HG03460 (cell line): ENCODE measurements around the gene RIPK4.
"Not testable (repeated sequence)": the region's sequence is repeated elsewhere in the genome, so short reads cannot be mapped to it uniquely, and the experiment has no call there.

Experiments used
- ATAC-seq: cut with Tn5 transposase; IDR thresholded peaks from one replicate; pipeline ENCODE4 v1.9.1; 2021; ENCODE audit not compliant: unreplicated experiment

The RIPK4 gene

DNA sequence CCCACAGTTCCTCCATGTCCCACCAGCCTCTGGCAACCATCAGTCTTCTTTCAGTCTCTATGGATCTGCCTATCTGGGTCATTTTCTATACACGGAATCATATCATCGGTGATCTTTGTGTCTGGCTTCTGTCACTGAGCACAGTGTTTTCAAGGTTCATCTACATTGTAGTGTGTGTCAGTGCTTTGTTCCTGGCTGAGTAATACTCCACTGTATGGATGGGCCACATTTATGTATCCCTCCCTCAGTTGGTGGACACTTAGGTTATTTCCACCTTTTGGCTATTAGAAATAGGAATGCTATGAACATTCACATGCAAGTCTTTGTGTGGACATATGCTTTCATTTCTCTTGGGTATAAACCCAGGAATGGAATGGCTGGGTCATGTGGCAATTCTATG is 46.6 kb downstream of the RIPK4 start:
- no peak for ATAC-seq

GRCh38 chr21:41719691-41720090 is 47.2 kb downstream of the RIPK4 start:
- ATAC-seq, result no peak

DNA sequence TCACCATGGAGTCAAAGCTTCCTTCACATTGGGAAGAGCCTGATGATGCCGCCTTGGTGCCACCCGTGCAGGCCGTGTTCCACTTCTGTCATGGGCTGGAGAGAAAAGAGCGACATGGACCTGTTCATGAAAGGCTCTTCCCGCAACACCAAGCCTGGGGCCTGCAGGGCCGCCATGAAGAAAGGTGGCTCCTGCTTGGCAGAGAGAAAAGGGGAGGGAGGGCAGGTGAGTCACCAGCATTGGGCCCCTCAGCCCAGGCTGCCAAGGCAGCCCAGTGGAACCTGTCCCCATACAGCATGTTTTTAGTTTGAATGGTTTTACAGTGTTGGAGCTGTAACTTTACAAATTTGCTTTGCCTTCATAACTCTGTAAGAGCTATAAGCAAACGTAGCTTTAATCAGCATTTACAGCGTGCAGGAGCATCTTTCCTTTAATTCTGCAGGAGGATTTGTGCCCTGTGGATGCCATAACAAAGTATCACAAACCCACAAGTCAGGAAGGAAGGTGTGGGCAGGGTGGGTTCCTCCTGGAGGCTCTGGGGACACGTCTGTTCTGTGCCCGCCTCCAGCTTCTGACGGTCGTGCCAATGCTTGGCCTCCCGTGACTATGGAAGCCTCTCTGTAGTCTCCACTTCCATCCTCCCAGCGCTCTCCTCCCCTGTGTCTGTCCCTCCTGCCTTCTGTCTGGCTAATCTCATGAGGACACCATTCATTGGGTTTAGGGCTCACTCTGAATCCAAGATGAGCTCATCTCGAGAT is 49.1 kb downstream of the RIPK4 start:
- no peak for ATAC-seq

GRCh38 chr21:41716751-41717150 is 50.1 kb downstream of the RIPK4 start:
- no peak for ATAC-seq

GRCh38 chr21:41715649-41716281 is 51.1 kb downstream of the RIPK4 start:
- no peak for ATAC-seq

- ATAC-seq, result not testable (repeated sequence)
Observed at GRCh38 chr21:41714299-41714865, 52.5 kb downstream of the RIPK4 start.

DNA sequence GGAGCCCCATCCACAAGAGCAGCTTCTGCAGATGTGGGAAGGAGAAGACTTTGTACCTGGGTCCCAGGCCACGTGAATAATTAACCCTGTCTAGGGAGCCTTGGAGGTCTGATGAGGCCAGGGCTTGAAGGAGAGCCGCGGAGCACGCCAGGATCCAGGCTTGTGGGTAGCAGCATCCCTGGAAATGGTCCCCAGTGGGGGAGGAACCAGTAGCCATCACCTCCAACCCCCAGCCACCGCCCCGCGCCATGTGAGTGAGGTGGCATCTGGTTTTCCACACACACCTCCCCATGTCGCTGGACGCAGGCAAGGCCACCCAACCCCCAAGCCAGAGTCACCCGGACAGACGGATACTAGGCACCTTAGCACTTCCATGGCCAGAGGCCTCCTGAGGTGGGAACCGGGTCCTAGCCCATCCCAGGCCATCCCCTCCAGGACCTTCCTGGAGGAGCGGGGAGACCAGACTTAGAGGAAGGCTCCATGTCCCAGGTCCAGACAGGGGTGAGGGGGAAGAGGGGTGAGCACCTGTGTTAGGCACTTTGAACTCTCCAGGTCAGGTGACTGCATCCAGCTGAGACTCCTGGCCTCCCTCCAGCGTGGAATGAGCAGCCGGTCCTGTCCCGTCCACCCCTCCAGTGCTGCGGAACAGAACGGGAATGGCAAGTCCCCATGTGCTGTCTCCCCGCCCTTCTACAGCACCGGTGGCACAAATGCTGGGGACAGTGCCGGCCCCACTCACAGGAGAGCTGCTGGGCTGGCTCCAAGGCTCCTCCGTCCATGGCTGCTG is 53.2 kb downstream of the RIPK4 start:
- ATAC-seq, result no peak

DNA sequence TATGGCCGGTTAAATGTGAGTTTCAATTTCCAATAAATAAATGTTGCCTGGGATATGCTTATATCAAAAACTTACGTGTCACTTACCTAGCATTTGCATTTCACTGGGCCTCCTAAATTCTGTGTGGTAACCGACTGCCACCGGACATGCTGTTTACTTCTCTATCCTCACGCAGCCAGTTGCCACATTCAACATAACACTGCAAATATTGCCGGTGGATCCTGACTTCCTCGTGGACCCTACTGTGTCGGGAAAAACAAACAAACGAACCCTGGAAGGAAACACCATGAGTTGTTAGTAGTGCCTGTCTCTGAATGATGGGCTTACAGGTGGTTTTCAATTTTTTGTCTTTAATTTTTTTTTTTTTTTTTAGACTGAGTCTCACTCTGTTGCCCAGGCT is 54.1 kb downstream of the RIPK4 start:
- no peak for ATAC-seq

DNA sequence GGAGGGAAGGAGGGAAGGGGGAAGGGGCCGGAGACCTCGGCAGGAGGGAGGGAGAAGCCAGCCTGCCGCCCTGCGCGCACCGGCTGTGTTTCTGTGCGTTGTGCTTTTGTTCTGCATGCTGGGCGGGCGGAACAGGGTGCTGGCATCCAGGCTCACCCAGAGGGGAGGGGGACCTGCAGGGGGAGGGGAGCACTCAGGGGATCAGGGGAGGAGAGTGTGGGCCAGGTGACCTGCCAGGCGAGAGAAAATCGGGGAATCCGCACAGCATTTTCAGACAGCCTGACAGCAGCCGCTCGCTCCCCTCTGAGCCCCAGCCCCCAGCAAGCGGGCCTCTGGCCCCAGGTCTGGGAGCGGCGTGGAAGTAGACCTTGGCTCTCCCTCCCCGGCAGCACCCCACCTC is 54.7 kb downstream of the RIPK4 start:
- no peak for ATAC-seq

DNA sequence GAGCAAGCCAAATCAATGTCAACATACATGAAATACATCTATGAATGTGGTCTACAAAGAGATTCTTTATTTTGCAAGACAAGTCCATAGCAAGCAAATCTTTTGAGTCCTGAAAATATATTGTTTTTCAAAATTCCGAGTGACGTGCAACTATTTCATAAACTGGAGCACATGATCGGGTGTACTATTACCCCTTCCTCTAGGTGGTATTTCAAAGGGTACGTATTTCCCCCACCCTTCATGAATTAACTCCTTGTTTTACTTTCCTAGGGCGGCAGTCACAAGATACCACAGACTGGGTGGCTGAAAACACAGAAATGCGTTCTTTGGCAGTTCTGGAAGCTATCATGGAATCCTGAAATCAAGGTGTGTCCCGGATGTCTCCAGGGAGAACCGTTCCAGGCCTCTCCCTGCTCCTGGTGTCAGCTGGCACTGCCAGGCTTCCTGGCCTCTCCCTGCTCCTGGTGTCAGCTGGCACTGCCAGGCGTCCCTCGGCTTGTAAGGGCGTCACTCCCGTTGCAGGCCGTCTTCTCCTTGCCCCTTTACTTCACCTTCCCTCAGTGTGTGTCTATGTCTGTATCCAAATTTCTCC is 55.3 kb downstream of the RIPK4 start:
- no peak for ATAC-seq

DNA sequence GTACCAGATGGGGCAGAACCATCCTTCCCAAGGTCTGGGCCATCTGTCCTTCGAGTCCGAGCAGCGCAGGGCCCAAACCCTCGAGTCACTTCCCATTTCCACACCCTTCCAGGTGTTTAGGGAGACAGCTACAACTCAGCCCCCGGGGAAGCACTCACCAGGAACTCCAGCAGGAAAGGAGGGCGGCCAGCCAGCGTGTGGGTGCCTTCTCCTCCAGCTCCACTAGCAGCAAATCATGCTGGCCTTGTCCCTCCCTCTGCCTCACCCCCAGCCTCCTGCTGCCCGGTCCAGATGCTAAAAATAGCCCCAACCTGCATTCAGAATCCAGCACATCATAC is 56.1 kb downstream of the RIPK4 start:
- ATAC-seq, result no peak

DNA sequence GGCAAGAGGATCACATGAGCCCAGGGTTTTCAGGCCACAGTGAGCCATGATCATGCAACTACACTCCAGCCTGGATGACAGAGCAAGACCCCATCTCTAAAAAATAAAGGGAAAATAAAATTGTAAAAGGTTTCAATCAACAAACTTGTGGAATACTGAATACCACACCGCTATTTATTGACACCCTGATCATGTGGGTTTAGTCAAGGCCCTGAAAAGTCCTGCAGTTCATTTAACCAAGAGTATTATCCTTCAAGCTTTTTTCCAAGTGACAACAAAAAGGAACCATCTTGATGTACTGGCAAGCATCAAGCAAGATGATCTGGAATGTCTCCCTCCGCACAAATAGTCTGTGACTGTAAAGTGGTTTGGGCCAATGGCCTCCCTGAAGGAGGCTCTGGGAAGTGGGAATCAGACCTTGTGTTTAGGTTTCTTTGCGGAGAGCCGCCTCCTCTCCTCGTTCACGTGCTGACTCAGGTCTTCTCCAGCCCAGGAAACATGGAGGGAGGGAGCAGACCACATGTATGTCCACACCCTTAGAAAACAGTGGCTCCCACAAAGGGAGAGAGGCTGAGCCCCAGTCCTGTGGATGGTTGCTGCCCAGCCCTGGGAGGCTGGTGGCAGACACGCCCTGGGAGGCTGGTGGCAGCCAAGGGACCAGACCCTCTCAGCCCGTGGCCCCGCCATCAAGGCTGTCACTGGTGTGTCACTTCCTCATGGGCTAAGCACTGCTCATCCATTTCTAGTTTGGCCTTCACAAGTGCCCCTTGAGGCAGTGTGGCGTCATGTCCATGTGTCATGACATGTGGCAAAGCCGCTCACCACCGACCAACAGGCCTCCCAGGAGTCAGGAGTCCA is 56.7 kb downstream of the RIPK4 start:
- no peak for ATAC-seq

DNA sequence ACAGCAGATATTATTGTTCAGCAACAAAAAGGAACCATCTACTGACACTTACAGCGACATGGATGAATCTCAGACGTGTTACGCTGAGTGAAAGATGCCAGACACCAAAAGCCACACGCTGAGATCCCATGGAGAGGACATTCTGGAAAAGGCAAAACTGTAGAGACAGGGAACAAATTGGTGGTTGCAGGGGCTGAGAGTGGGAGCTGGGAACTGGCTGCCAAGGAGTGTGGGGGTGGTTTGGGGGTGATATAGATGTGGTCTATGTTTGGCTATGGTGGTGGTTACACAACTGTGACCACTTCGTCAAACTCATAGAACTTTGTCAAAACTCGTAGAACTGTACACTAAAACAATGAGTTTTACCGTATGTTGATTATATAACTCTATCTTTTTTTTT is 57.7 kb downstream of the RIPK4 start:
- no peak for ATAC-seq

DNA sequence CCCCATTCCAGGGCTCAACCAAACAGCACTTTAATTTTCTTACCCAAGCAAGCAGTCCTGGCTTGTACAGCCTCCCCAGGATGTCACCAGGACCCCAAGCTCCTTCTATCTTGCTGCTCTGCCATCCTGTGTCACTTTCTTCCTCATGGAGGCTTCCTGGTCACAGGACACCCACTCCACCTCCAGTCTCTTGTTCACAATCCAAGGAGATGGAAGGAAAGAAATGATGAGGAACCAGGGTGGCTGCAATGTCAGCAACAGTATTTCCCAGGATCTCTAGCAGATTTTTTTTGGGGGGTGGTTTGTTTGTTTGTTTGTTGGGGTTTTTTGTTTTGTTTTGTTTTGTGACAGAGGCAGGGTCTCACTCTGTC is 58.9 kb downstream of the RIPK4 start:
- no peak for ATAC-seq

GRCh38 chr21:41707231-41707959 is 59.5 kb downstream of the RIPK4 start:
- no peak for ATAC-seq

DNA sequence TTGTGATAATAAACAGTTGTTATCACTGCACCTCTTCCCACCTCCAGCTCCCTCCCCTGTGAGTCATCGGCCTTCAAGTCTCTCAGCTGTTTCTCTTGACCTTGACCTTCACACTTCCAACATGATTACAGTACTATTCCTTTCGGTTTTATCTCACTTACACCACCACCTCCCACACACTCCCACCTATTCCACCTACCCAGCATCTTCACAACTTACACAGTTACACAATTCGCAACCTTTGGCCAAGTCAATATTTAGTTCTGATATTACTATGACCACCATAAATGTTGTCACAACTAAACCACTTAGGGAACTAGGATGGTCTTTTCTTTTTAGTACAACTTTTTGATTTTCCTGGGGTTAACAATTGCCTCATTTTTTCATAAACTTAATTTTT is 60.2 kb downstream of the RIPK4 start:
- no peak for ATAC-seq

DNA sequence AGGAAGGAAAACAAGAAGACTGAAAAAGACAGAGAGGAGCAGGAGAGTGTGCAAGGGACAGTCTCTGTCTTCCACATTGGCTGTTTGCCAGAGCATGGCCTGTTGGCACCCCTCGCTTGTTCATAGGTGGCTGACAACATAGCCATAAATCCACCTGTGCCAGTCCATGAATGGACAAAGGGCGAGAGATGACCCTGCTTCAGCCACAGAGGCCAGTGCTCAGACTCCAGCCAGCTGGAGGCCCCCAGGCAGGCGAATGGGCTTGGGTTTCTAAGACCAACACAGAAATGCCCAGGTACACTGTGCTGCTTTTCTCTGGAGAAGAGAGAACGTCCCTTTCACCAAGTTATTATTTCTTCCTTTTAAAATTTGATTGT is 60.6 kb downstream of the RIPK4 start:
- no peak for ATAC-seq

GRCh38 chr21:41705546-41706262 is 61.1 kb downstream of the RIPK4 start:
- ATAC-seq, result no peak

- no peak for ATAC-seq
Observed at GRCh38 chr21:41703857-41704501, 62.9 kb downstream of the RIPK4 start.
